ENCODE results near the gene HELZ2.
"Not testable (repeated sequence)": the region's sequence is repeated elsewhere in the genome, so short reads cannot be mapped to it uniquely, and the experiment has no call there.

Gene HELZ2

GRCh38 chr20:63578224-63579016, 4.4 kb upstream of the HELZ2 start:
- DNase-seq (ENCODE audit: low read depth in 3 of 3), result no peak

- no peak for DNase-seq (ENCODE audit: low read depth in 3 of 3)
Measured at GRCh38 chr20:63577317-63577894, 3.4 kb upstream of the HELZ2 start.

- DNase-seq (ENCODE audit: low read depth in 3 of 3), result no peak
Measured at GRCh38 chr20:63576311-63576710, 2.3 kb upstream of the HELZ2 start.

- no peak for DNase-seq (ENCODE audit: low read depth in 3 of 3)
Measured at GRCh38 chr20:63574829-63575743, 1.0 kb upstream of the HELZ2 start.

- DNase-seq (ENCODE audit: low read depth in 3 of 3), result no peak
Measured at GRCh38 chr20:63573647-63574131, 350 bp downstream of the HELZ2 start.

GRCh38 chr20:63572788-63573646, 1.0 kb downstream of the HELZ2 start:
- DNase-seq (ENCODE audit: low read depth in 3 of 3), result no peak

GRCh38 chr20:63572071-63572787, 1.8 kb downstream of the HELZ2 start:
- DNase-seq (ENCODE audit: low read depth in 3 of 3), result no peak

- DNase-seq (ENCODE audit: low read depth in 3 of 3), result not testable (repeated sequence)
Measured at GRCh38 chr20:63571087-63571478, 3.0 kb downstream of the HELZ2 start.

GRCh38 chr20:63570281-63571086, 3.6 kb downstream of the HELZ2 start:
- no peak for DNase-seq (ENCODE audit: low read depth in 3 of 3)

GRCh38 chr20:63568986-63569949, 4.8 kb downstream of the HELZ2 start:
- DNase-seq (ENCODE audit: low read depth in 3 of 3), result no peak

GRCh38 chr20:63568170-63568981, 5.7 kb downstream of the HELZ2 start:
- DNase-seq (ENCODE audit: low read depth in 3 of 3), result no peak

- no peak for DNase-seq (ENCODE audit: low read depth in 3 of 3)
Measured at GRCh38 chr20:63567386-63568169, 6.5 kb downstream of the HELZ2 start.

GRCh38 chr20:63567136-63567385, 7.0 kb downstream of the HELZ2 start:
- DNase-seq (ENCODE audit: low read depth in 3 of 3), result no peak

- DNase-seq (ENCODE audit: low read depth in 3 of 3), result no peak
Measured at GRCh38 chr20:63566395-63567135, 7.5 kb downstream of the HELZ2 start.

- no peak for DNase-seq (ENCODE audit: low read depth in 3 of 3)
Measured at GRCh38 chr20:63565699-63566335, 8.2 kb downstream of the HELZ2 start.

All from stimulated activated CD4-positive, alpha-beta T cell treated with anti-CD3 and anti-CD28 coated beads, TNF-alpha, amount 100 ng/mL, for 4 hours (primary cell).